ENCODE results near the gene FBXO46. TPM values are rescaled to one million over a fixed set of nuclear protein-coding genes. Genes with fewer than 3 reads are reported as not detected.

The FBXO46 gene
- total and polyA plus RNA-seq, 2 of the 4 experiments (the other 2 are of a cell fraction): 3.0 to 6.8 TPM

DNA sequence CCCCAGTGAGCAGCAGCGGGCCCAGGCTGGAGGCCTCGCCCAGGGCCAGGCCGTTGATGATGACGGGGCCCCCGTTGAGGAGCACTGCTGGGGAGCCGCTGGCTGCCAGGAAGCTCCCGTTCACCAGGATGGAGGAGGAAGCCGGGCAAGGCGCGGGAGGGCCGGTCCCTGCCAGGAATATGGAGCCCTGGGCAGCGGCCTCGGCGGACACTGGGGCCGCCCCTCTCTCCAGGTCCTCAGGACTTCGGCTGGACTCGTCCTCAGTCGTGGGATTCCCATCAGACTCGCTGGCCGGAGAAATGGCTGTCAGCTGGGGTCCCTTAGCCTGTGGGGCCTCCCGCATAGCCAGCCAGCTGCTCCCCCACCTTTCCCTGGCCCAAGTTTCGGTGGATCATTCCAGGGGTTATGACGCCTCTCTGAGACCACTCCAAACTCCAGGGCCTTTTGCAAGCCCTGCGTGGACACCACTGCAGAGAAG is 36.2 kb upstream of the FBXO46 start:
- Histone ChIP-seq H3K36me3 (ENCODE audit: control insufficient read depth, insufficient read depth, low read length) (peaks cover 4% of the 10 kb centered on the region; the same call in 1 of the 2 replicates), H4K91ac (ENCODE audit: insufficient read depth, low read depth, low read length) (peak overlapping the region; percentile 86), H4K20me1 (ENCODE audit: insufficient read depth, low read length) (peaks cover 12% of the 10 kb centered on the region), H3K9me1 (ENCODE audit: insufficient read depth, low read length) (no peaks in the 10 kb centered on the region; the same call in 1 of the 2 replicates), H3K56ac (ENCODE audit: extremely low read depth, insufficient read depth, low read length) (peak overlapping the region; percentile 66), H2BK120ac (ENCODE audit: low read depth, low read length) (peak overlapping the region; percentile 63; the same call in 1 of the 2 replicates), H3K4me1 (ENCODE audit: control insufficient read depth, insufficient read depth, low read length) (peaks cover 22% of the 10 kb centered on the region), H2BK20ac (ENCODE audit: low read depth, low read length) (no peak overlapping the region; the same call in 1 of the 2 replicates), H3K4me2 (ENCODE audit: low read depth, low read length) (peak overlapping the region; percentile 86), H3K14ac (replicated peaks; ENCODE audit: low read depth, low read length) (peak overlapping the region; percentile 88), H2BK5ac (ENCODE audit: low read depth, low read length, poor library complexity, severe bottlenecking) (peak overlapping the region; percentile 83), H3K4me3 (ENCODE audit: insufficient read depth, low read depth, low read length) (peak overlapping the region; percentile 62), H3K4ac (ENCODE audit: low read depth, low read length) (peak overlapping the region; percentile 85), H2AFZ (replicated peaks; ENCODE audit: low read length, poor library complexity) (peak overlapping the region; percentile 88), H3K18ac (ENCODE audit: low read depth, low read length) (peak overlapping the region; percentile 62), H3K23ac (ENCODE audit: low read depth, low read length) (peak overlapping the region; percentile 91), H2BK15ac (ENCODE audit: low read depth, low read length) (peak overlapping the region; percentile 36; the same call in 1 of the 3 replicates), H2AK5ac (ENCODE audit: low read depth, low read length) (peak overlapping the region; percentile 81), H3K27ac (ENCODE audit: insufficient read depth, low read length) (peak overlapping the region; percentile 78), H3K79me1 (ENCODE audit: low read depth in 1 of 2, low read length in 2 of 2) (peaks cover 0 to 20% of the 10 kb centered on the region in 2 experiments; a peak in 1 of 4 replicates), H3K9me3 (ENCODE audit: control insufficient read depth, insufficient read depth, low read length) (no peaks in the 10 kb centered on the region), H3K27me3 (ENCODE audit: control insufficient read depth, insufficient read depth, low read length) (no peaks in the 10 kb centered on the region), H2AK9ac (replicated peaks; ENCODE audit: low read depth, low read length, poor library complexity) (peak overlapping the region; percentile 98), H4K8ac (ENCODE audit: low read depth in 2 of 2, low read length in 2 of 2) (peak overlapping the region; percentile 15 to 86; a peak in 3 of 4 replicates), H4K5ac (ENCODE audit: low read depth, low read length) (peak overlapping the region; percentile 46), H3K9ac (ENCODE audit: low read depth, low read length) (peak overlapping the region; percentile 62)
- 6% methylated on average over 13 of the region's 24 CpGs; no CpG with 5 or more reads in 1 of the 2 experiments for WGBS, 2 experiments (ENCODE audit: extremely low coverage in 2 of 2, insufficient read length in 1 of 2)
- dilution Hi-C loops (cut with HindIII; ENCODE audit: low sequenced_read_pairs, unreplicated experiment) (no loop called here), in situ Hi-C loops (cut with MboI; ENCODE audit: low sequenced_read_pairs) (no loop called here), intact Hi-C loops (cut with micrococcal nuclease) (loop anchor here (2.0 kb wide), 1 partner anchor 36 kb away; the partner anchor contains the start of gene FBXO46)
- ATAC-seq (ENCODE audit: low read depth): no peak
- CTCF ChIA-PET: interaction anchor here (0.6 to 1.2 kb wide), 3 partner anchors 32 to 221 kb away, joined by 3 to 6 read pairs (median 4); no protein-coding TSS in a partner anchor
- POLR2A ChIA-PET (ENCODE audit: unreplicated experiment): interaction anchor here (0.6 kb wide), 1 partner anchor 24 kb away, joined by 4 read pairs; no protein-coding TSS in a partner anchor
- BruUV-seq (replicated peaks): no TSS peak
- TF ChIP-seq FOS (IDR thresholded peaks at IDR 0.05; ENCODE audit: low read depth, low read length) (no peak), POLR2A (IDR thresholded peaks at IDR 0.05; ENCODE audit: low read depth, low read length) (no peak), MAFK (IDR thresholded peaks at IDR 0.05; ENCODE audit: low read depth, low read length) (no peak), RAD21 (IDR thresholded peaks at IDR 0.05; ENCODE audit: low read length) (no peak)
- TF ChIP-seq, protein P1, sequence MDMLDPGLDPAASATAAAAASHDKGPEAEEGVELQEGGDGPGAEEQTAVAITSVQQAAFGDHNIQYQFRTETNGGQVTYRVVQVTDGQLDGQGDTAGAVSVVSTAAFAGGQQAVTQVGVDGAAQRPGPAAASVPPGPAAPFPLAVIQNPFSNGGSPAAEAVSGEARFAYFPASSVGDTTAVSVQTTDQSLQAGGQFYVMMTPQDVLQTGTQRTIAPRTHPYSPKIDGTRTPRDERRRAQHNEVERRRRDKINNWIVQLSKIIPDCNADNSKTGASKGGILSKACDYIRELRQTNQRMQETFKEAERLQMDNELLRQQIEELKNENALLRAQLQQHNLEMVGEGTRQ (IDR thresholded peaks at IDR 0.05; ENCODE audit: low read depth, low read length): no peak
- peak; percentile 16 for DNase-seq

Measured in IMR-90 (cell line).